ENCODE results near the gene RPN2. TPM values are rescaled to one million over a fixed set of nuclear protein-coding genes. Genes with fewer than 3 reads are reported as not detected.

RPN2 gene
- total RNA-seq, 1 donor from 2014 or later = 168 TPM

- H3K4me3 Mint-ChIP-seq (ENCODE audit: unreplicated experiment) = no peak overlapping the region
- no peaks in the 10 kb centered on the region for H3K9me3 Mint-ChIP-seq (ENCODE audit: unreplicated experiment)
- H3K36me3 Mint-ChIP-seq (ENCODE audit: unreplicated experiment) = peaks cover 69% of the 10 kb centered on the region
- no peak overlapping the region for H3K27ac Mint-ChIP-seq (ENCODE audit: unreplicated experiment)
- no peak for DNase-seq (ENCODE audit: extremely low spot score, unreplicated experiment)
- no peaks in the 10 kb centered on the region for H3K27me3 Mint-ChIP-seq (ENCODE audit: unreplicated experiment)
- no peak for TF ChIP-seq CTCF (IDR thresholded peaks at IDR 0.05)
- no peaks in the 10 kb centered on the region for H3K4me1 Mint-ChIP-seq (ENCODE audit: unreplicated experiment)
Observed at GRCh38 chr20:37228082-37228481, 49.0 kb downstream of the RPN2 start.

GRCh38 chr20:37228656-37229055, 49.5 kb downstream of the RPN2 start:
- no peak overlapping the region for H3K4me3 Mint-ChIP-seq (ENCODE audit: unreplicated experiment)
- DNase-seq (ENCODE audit: extremely low spot score, unreplicated experiment) = no peak
- peaks cover 63% of the 10 kb centered on the region for H3K36me3 Mint-ChIP-seq (ENCODE audit: unreplicated experiment)
- H3K27me3 Mint-ChIP-seq (ENCODE audit: unreplicated experiment) = no peaks in the 10 kb centered on the region
- H3K27ac Mint-ChIP-seq (ENCODE audit: unreplicated experiment) = no peak overlapping the region
- H3K9me3 Mint-ChIP-seq (ENCODE audit: unreplicated experiment) = no peaks in the 10 kb centered on the region
- no peaks in the 10 kb centered on the region for H3K4me1 Mint-ChIP-seq (ENCODE audit: unreplicated experiment)
- no peak for TF ChIP-seq CTCF (IDR thresholded peaks at IDR 0.05)

GRCh38 chr20:37229357-37229756, 50.2 kb downstream of the RPN2 start:
- TF ChIP-seq CTCF (IDR thresholded peaks at IDR 0.05) = no peak
- no peaks in the 10 kb centered on the region for H3K9me3 Mint-ChIP-seq (ENCODE audit: unreplicated experiment)
- H3K27me3 Mint-ChIP-seq (ENCODE audit: unreplicated experiment) = no peaks in the 10 kb centered on the region
- DNase-seq (ENCODE audit: extremely low spot score, unreplicated experiment) = no peak
- peaks cover 62% of the 10 kb centered on the region for H3K36me3 Mint-ChIP-seq (ENCODE audit: unreplicated experiment)
- no peak overlapping the region for H3K27ac Mint-ChIP-seq (ENCODE audit: unreplicated experiment)
- no peak overlapping the region for H3K4me3 Mint-ChIP-seq (ENCODE audit: unreplicated experiment)
- H3K4me1 Mint-ChIP-seq (ENCODE audit: unreplicated experiment) = no peaks in the 10 kb centered on the region

GRCh38 chr20:37230200-37230599, 51.1 kb downstream of the RPN2 start:
- TF ChIP-seq CTCF (IDR thresholded peaks at IDR 0.05) = no peak
- Mint-ChIP-seq H3K36me3 (ENCODE audit: unreplicated experiment) (peaks cover 62% of the 10 kb centered on the region), H3K27me3 (ENCODE audit: unreplicated experiment) (no peaks in the 10 kb centered on the region), H3K27ac (ENCODE audit: unreplicated experiment) (no peak overlapping the region), H3K4me3 (ENCODE audit: unreplicated experiment) (no peak overlapping the region), H3K9me3 (ENCODE audit: unreplicated experiment) (no peaks in the 10 kb centered on the region), H3K4me1 (ENCODE audit: unreplicated experiment) (no peaks in the 10 kb centered on the region)
- no peak for DNase-seq (ENCODE audit: extremely low spot score, unreplicated experiment)

- Mint-ChIP-seq H3K9me3 (ENCODE audit: unreplicated experiment) (no peaks in the 10 kb centered on the region), H3K4me3 (ENCODE audit: unreplicated experiment) (no peak overlapping the region), H3K4me1 (ENCODE audit: unreplicated experiment) (no peaks in the 10 kb centered on the region), H3K36me3 (ENCODE audit: unreplicated experiment) (peaks cover 65% of the 10 kb centered on the region), H3K27ac (ENCODE audit: unreplicated experiment) (no peak overlapping the region), H3K27me3 (ENCODE audit: unreplicated experiment) (no peaks in the 10 kb centered on the region)
- no peak for TF ChIP-seq CTCF (IDR thresholded peaks at IDR 0.05)
- DNase-seq (ENCODE audit: extremely low spot score, unreplicated experiment) = no peak
Observed at GRCh38 chr20:37231947-37232630, 53.0 kb downstream of the RPN2 start.
